GM12878 (cell line): Measurements from ENCODE around the gene LENEP. TPM values are rescaled to one million over a fixed set of nuclear protein-coding genes. Genes with fewer than 3 reads are reported as not detected.

ENCODE experiments used
- ATAC-seq: fragments of 200-7000 bp; cut with Tn5 transposase; 3 replicates; pipeline ENCODE4 v1.9.1; 2020; ENCODE audit warnings: mild to moderate bottlenecking, moderate library complexity
- BruUV-seq: library from RNA; stranded (reverse); fragments of 400-500 nt; replicated peaks from 2 replicates; lab custom pipeline; 2021; lab: Mats Ljungman, UMichigan
- CTCF ChIA-PET: fragments of 300-600 bp; sonication (Branson Sonifier 250); formaldehyde crosslinking; extraction: SDS; loops from one replicate; lab custom pipeline; 2021; ENCODE audit warnings: inconsistent platforms; lab: Yijun Ruan, JAX
- POLR2A ChIA-PET: fragments of 350-600 bp; formaldehyde crosslinking; extraction: SDS; loops from one replicate; lab custom pipeline; 2021; ENCODE audit warnings: inconsistent platforms; lab: Charles Lee
- RAD21 ChIA-PET: fragments of 300-600 bp; sonication (Branson Sonifier 250); formaldehyde crosslinking; loops from one replicate; lab custom pipeline; 2023; ENCODE audit warnings: antibody characterized with exemption; ENCODE audit not compliant: unreplicated experiment; lab: Charles Lee
- SMC1A ChIA-PET: fragments of 300-600 bp; sonication (Branson Sonifier 250); formaldehyde crosslinking; loops from one replicate; lab custom pipeline; 2023; ENCODE audit not compliant: unreplicated experiment, uncharacterized antibody; lab: Charles Lee
- DNase-seq: peaks from one replicate; pipeline ENCODE4 v3.0.0-alpha.2; 2011; ENCODE audit warnings: low read depth, low spot score
- FAIRE-seq: peaks from 3 replicates; lab custom pipeline; 2011; peaks lifted over from hg19 to GRCh38; lab: Jason Lieb, UNC
- H2AFZ ChIP-seq: 2 replicates; pipeline ENCODE4 v1.6.0; 2011; ENCODE audit warnings: low read depth, low read length, control low read depth; ENCODE audit not compliant: control insufficient read depth
- H3K27ac ChIP-seq: 2 replicates; pipeline ENCODE4 v1.5.1; 2011; ENCODE audit warnings: control low read depth; ENCODE audit not compliant: control insufficient read depth, insufficient read depth
- H3K27me3 ChIP-seq, 2 experiments: replicated peaks in 1 of 2; 2 replicates each; pipeline versions ENCODE4 v1.6.0 to v1.6.1; 2011; ENCODE audit warnings: low read length in 1 of 2; ENCODE audit not compliant: control insufficient read depth in 2 of 2, insufficient read depth in 2 of 2
- H3K36me3 ChIP-seq, 2 experiments: 2 replicates each; pipeline ENCODE4 v1.5.1; 2011; ENCODE audit warnings: low read length in 1 of 2; ENCODE audit not compliant: control insufficient read depth in 2 of 2, insufficient read depth in 2 of 2
- H3K4me1 ChIP-seq: 2 replicates; pipeline ENCODE4 v1.6.1; 2011; ENCODE audit warnings: mild to moderate bottlenecking, low read length, moderate library complexity, mixed read lengths; ENCODE audit not compliant: control insufficient read depth, insufficient read depth
- H3K4me2 ChIP-seq: 2 replicates; pipeline ENCODE4 v1.6.0; 2011; ENCODE audit warnings: control low read depth; ENCODE audit not compliant: control insufficient read depth, insufficient read depth
- H3K4me3 ChIP-seq: fragments of 200-600 bp; sonication (generic); 2 replicates; pipeline ENCODE4 v1.5.1; 2016
- H3K79me2 ChIP-seq: 2 replicates; pipeline ENCODE4 v1.6.0; 2011; ENCODE audit warnings: low read length; ENCODE audit not compliant: control insufficient read depth, insufficient read depth
- H3K9ac ChIP-seq: 2 replicates; pipeline ENCODE4 v1.8.0; 2011; ENCODE audit warnings: low read length, control low read depth, mixed read lengths; ENCODE audit not compliant: control insufficient read depth, insufficient read depth
- H3K9me3 ChIP-seq: replicated peaks from 3 replicates; pipeline ENCODE4 v1.5.1; 2011; ENCODE audit warnings: mild to moderate bottlenecking, low read length; ENCODE audit not compliant: control insufficient read depth, insufficient read depth
- H4K20me1 ChIP-seq: 2 replicates; pipeline ENCODE4 v1.6.0; 2011; ENCODE audit not compliant: control insufficient read depth, insufficient read depth
- CHD2 ChIP-seq: IDR thresholded peaks from 2 replicates; pipeline ENCODE4 v1.6.1; 2011; ENCODE audit warnings: low read depth, low read length, improper control_type of control experiment, borderline replicate concordance
- MYB ChIP-seq: fragments of 150-350 bp; IDR thresholded peaks from 2 replicates; pipeline ENCODE4 v1.6.1; 2014; ENCODE audit warnings: mild to moderate bottlenecking, low read depth, low read length, borderline replicate concordance
- NFXL1 ChIP-seq: fragments of 450-650 bp; IDR thresholded peaks from 2 replicates; pipeline ENCODE4 v1.6.1; 2017; ENCODE audit warnings: antibody characterized with exemption, mild to moderate bottlenecking, borderline replicate concordance
- RAD21 ChIP-seq: IDR thresholded peaks from 2 replicates; pipeline ENCODE4 v1.6.1; 2011; ENCODE audit warnings: mild to moderate bottlenecking, low read depth, low read length, moderate library complexity; ENCODE audit not compliant: insufficient read depth
- ZNF622 ChIP-seq: fragments of 450-650 bp; IDR thresholded peaks from 2 replicates; pipeline ENCODE4 v1.6.1; 2017; ENCODE audit warnings: mild to moderate bottlenecking, inconsistent platforms
- WGBS: methylation state at CpG from one replicate; pipeline ENCODE4 v1.1.6; 2016; ENCODE audit warnings: low lambda C conversion rate; ENCODE audit not compliant: insufficient replicate concordance, insufficient coverage; ENCODE audit errors: missing lambda C conversion rate; 5-methylcytosine and 5-hydroxymethylcytosine counted together
- in situ Hi-C: fragments of 300-500 bp; cut with MboI; formaldehyde crosslinking; loops from 9 replicates; pipeline ENCODE4 v1.14.3; 2018; ENCODE audit warnings: mixed read lengths
- intact Hi-C: fragments of 100-400 bp; cut with micrococcal nuclease; formaldehyde crosslinking; loops from one replicate; pipeline ENCODE4 v1.14.2; 2022; ENCODE audit not compliant: unreplicated experiment
- polyA plus RNA-seq, 11 experiments: library from polyadenylated mRNA; depleted of rRNA in 4 of 11; unstranded in 6 of 11; stranded (reverse) in 5 of 11; fragments of >200 nt; fragmentation: Nextera tagmentation in 4 of 11; fragmentation: Illumina TruSeq in 1 of 11; extraction: Ambion mirVana in 4 of 11; extraction: Trizol in 1 of 11; gene quantifications; 1 replicate in 1 of 11; 2 replicates in 10 of 11; pipeline versions ENCODE4 v1.2.1 to v1.2.3, GENCODE V29; 2011 to 2016; ENCODE audit warnings: inconsistent platforms in 2 of 11, missing spikeins in 2 of 11, low read depth in 1 of 11
- total RNA-seq, 4 experiments: library from RNA; depleted of rRNA in 3 of 4; stranded (reverse); fragments of >200 nt in 3 of 4; fragmentation: Illumina TruSeq in 1 of 4; extraction: Trizol in 1 of 4; gene quantifications; 2 replicates each; pipeline versions ENCODE4 v1.2.1 to v1.2.3, GENCODE V29; 2013 to 2021
- TF ChIP-seq, protein P1 (sequence below): IDR thresholded peaks from 2 replicates; pipeline ENCODE4 v1.6.1; 2011; ENCODE audit warnings: borderline replicate concordance, low read depth, mild to moderate bottlenecking, moderate library complexity, low read length; ENCODE audit not compliant: insufficient read depth, poor library complexity, severe bottlenecking

The LENEP gene
- total and polyA plus RNA-seq, 10 of the 15 experiments (the other 5 are each of a cell fraction or from before 2014, with no cell fraction given), result 0.27 to 1.1 (median 0.64) TPM; not detected in 7

- FAIRE-seq, result no peak
Measured at GRCh38 chr1:154969246-154969645, 24.1 kb upstream of the LENEP start.

More at GRCh38 chr1:154969246-154969645, 24.1 kb upstream of the LENEP start:
- no peak overlapping the region for H2AFZ ChIP-seq
- no peak overlapping the region for H3K4me3 ChIP-seq
- H3K9me3 ChIP-seq, result no peaks in the 10 kb centered on the region
- H3K36me3 ChIP-seq, result peaks cover 10 to 12% of the 10 kb centered on the region in 2 experiments; a peak in 3 of 4 replicates
- intact Hi-C loops (no loop called here), in situ Hi-C loops (no loop called here)
- RAD21 ChIA-PET, result interaction anchor here (0.9 to 2.5 kb wide), 3 partner anchors 14 to 91 kb away, joined by 3 to 16 read pairs (median 5); partner anchors contain the start of gene PBXIP1
- CTCF ChIA-PET, result interaction anchor here (20.6 kb wide), 1 partner anchor 28 kb away, joined by 226 read pairs; the partner anchor contains the start of genes LENEP and ZBTB7B
- H3K9ac ChIP-seq, result no peak overlapping the region
- POLR2A ChIA-PET, result interaction anchor here (9.8 kb wide), 1 partner anchor 12 kb away, joined by 140 read pairs; the partner anchor contains the start of genes PBXIP1 and PYGO2
- no peak overlapping the region for H3K27ac ChIP-seq
- BruUV-seq, result no TSS peak
- SMC1A ChIA-PET, result interaction anchor here (2.5 to 3.2 kb wide), 2 partner anchors 8 to 14 kb away, joined by 14 to 21 read pairs; partner anchors contain the start of genes PBXIP1 and PYGO2
- H3K4me2 ChIP-seq, result no peak overlapping the region; the same call in 1 of the 2 replicates
- ATAC-seq, result no peak
- H3K4me1 ChIP-seq, result peaks cover 22% of the 10 kb centered on the region
- DNase-seq, result no peak
- WGBS, result 70% methylated on average over 5 of the region's 5 CpGs
- TF ChIP-seq NFXL1 (no peak), ZNF622 (no peak), RAD21 (no peak), MYB (no peak), CHD2 (no peak)
- TF ChIP-seq, protein P1, sequence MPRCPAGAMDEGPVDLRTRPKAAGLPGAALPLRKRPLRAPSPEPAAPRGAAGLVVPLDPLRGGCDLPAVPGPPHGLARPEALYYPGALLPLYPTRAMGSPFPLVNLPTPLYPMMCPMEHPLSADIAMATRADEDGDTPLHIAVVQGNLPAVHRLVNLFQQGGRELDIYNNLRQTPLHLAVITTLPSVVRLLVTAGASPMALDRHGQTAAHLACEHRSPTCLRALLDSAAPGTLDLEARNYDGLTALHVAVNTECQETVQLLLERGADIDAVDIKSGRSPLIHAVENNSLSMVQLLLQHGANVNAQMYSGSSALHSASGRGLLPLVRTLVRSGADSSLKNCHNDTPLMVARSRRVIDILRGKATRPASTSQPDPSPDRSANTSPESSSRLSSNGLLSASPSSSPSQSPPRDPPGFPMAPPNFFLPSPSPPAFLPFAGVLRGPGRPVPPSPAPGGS, result no peak
- H3K27me3 ChIP-seq, result no peaks in the 10 kb centered on the region
- peaks cover 41% of the 10 kb centered on the region for H3K79me2 ChIP-seq
- H4K20me1 ChIP-seq, result no peaks in the 10 kb centered on the region
